Ascending aorta (tissue), 2 donors: ENCODE data around the gene ATF2. TPM values are rescaled to one million over a fixed set of nuclear protein-coding genes. Genes with fewer than 3 reads are reported as not detected.

Experiments used
- DNase-seq, 2 donors: peaks; one replicate each; pipeline ENCODE4 v3.0.0-alpha.2; 2019; ENCODE audit warnings: low spot score in 2 of 2
- H3K27ac ChIP-seq, 2 donors: fragments of 200-600 bp; sonication (generic); one replicate each; pipeline ENCODE4 v1.5.1; 2016 to 2017; ENCODE audit warnings: mild to moderate bottlenecking in 1 of 2
- H3K27me3 ChIP-seq: fragments of 200-600 bp; sonication (generic); one replicate; pipeline ENCODE4 v1.5.1; 2017
- H3K36me3 ChIP-seq, 2 donors: fragments of 200-600 bp; sonication (generic); one replicate each; pipeline ENCODE4 v1.5.1; 2016
- H3K4me1 ChIP-seq, 2 donors: fragments of 200-600 bp; sonication (generic); one replicate each; pipeline ENCODE4 v1.5.1; 2016 to 2017; ENCODE audit warnings: mild to moderate bottlenecking in 1 of 2
- H3K4me3 ChIP-seq, 2 donors: fragments of 200-600 bp; sonication (generic); one replicate each; pipeline ENCODE4 v1.5.1; 2016 to 2017; ENCODE audit warnings: mild to moderate bottlenecking in 1 of 2
- H3K9me3 ChIP-seq, 2 donors: fragments of 200-600 bp; sonication (generic); one replicate each; pipeline ENCODE4 v1.5.1; 2016
- intact Hi-C: fragments of 100-400 bp; cut with DNase I; formaldehyde crosslinking; loops from one replicate; pipeline ENCODE4 v1.15.1; 2023
- total RNA-seq: library from RNA; depleted of rRNA; stranded (reverse); fragments of >200 nt; gene quantifications from one replicate; pipeline ENCODE4 v1.1.0, GENCODE V29; 2016
- TF ChIP-seq, protein P1 (sequence below), 3 experiments: fragments of 200-600 bp in 2 of 3; fragments of 450-650 bp in 1 of 3; sonication (generic) in 2 of 3; IDR thresholded peaks; one replicate each; pipeline ENCODE4 v1.5.1; 2016 to 2019; ENCODE audit warnings: antibody characterized with exemption in 3 of 3, mild to moderate bottlenecking in 1 of 3, moderate library complexity in 1 of 3

The ATF2 gene
- total RNA-seq, 1 donor from 2014 or later = 84.8 TPM

DNA sequence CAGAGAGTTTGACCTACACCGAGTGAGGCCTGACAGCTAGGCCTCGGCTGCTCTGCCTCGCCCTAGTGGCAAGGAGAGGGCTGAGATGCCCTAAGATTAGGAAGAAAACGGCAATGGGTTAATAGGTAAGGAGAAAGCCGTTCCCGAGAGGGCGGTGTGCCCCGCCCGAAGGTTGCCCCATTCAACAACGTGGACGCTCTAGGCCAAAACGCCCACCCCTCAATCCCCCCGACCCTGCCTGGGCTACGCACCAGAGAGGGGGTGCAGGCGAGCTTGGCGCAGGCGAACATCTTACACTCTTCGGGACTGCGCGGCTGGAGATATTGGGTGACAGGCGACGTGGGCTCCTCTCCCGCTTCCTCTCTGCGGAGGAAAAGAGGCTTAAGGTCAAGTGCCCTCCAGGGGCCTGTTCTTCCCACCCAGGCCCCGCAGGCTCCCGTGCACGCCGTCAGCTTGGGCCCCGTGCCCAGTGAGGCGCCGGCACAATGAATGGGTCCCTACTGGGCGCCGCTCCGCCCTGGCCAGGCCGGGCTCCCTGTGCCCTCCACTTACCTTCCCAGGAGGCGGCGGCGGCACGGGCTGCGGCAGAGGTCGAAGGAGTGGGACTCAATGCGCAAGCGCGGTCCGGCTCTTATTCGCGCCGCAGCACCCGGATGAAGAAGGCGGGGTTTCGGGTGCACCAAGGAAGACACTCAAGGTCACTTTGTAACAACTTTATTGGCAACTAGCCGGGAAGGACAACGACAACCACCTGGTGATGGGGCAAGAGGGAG is 13.3 kb upstream of the ATF2 start, which contains the start of gene ATP5MC3:
ATP5MC3 (minus strand) TSS at position 607 of the 773 bp plus-strand sequence; CDS start at position 290, 317 bp downstream.
- Histone ChIP-seq H3K4me1 (peaks cover 0 to 8% of the 10 kb centered on the region in 2 donors), H3K27me3 (no peaks in the 10 kb centered on the region), H3K36me3 (peaks cover 19 to 29% of the 10 kb centered on the region in 2 donors), H3K4me3 (peak within 1 kb of the TSS; percentile 86 to 89), H3K27ac (peak within 1 kb of the TSS; percentile 78 to 84), H3K9me3 (no peaks in the 10 kb centered on the region)
- peak; percentile 76 to 95 for DNase-seq
- TF ChIP-seq, protein P1, sequence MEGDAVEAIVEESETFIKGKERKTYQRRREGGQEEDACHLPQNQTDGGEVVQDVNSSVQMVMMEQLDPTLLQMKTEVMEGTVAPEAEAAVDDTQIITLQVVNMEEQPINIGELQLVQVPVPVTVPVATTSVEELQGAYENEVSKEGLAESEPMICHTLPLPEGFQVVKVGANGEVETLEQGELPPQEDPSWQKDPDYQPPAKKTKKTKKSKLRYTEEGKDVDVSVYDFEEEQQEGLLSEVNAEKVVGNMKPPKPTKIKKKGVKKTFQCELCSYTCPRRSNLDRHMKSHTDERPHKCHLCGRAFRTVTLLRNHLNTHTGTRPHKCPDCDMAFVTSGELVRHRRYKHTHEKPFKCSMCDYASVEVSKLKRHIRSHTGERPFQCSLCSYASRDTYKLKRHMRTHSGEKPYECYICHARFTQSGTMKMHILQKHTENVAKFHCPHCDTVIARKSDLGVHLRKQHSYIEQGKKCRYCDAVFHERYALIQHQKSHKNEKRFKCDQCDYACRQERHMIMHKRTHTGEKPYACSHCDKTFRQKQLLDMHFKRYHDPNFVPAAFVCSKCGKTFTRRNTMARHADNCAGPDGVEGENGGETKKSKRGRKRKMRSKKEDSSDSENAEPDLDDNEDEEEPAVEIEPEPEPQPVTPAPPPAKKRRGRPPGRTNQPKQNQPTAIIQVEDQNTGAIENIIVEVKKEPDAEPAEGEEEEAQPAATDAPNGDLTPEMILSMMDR (IDR thresholded peaks at IDR 0.05) = peak in 1 of 3 experiments; percentile 13
- intact Hi-C loops = loop anchor here (1.0 to 10.0 kb wide), 2 partner anchors 13 to 924 kb away; partner anchors contain the start of genes ATF2 and HOXD11

- Histone ChIP-seq H3K27me3 (no peaks in the 10 kb centered on the region), H3K4me3 (peak overlapping the region; percentile 86 to 89), H3K9me3 (no peaks in the 10 kb centered on the region), H3K27ac (peak overlapping the region; percentile 78 to 84), H3K4me1 (peaks cover 0 to 8% of the 10 kb centered on the region in 2 donors), H3K36me3 (peaks cover 22 to 31% of the 10 kb centered on the region in 2 donors)
- TF ChIP-seq, protein P1 (IDR thresholded peaks at IDR 0.05) = no peak
- intact Hi-C loops = loop anchor here (1.0 to 10.0 kb wide), 2 partner anchors 12 to 924 kb away; partner anchors contain the start of genes ATF2 and HOXD11
- no peak for DNase-seq
Measured at GRCh38 chr2:175180701-175181103, 12.7 kb upstream of the ATF2 start.

GRCh38 chr2:175176624-175177023 is 8.6 kb upstream of the ATF2 start:
- Histone ChIP-seq H3K36me3 (peaks cover 25 to 36% of the 10 kb centered on the region in 2 donors), H3K4me1 (peaks cover 0 to 4% of the 10 kb centered on the region in 2 donors), H3K27ac (no peak overlapping the region), H3K9me3 (no peaks in the 10 kb centered on the region), H3K27me3 (no peaks in the 10 kb centered on the region), H3K4me3 (no peak overlapping the region)
- TF ChIP-seq, protein P1 (IDR thresholded peaks at IDR 0.05) = no peak
- intact Hi-C loops = no loop called here
- DNase-seq = no peak

- no peak for DNase-seq
Measured at GRCh38 chr2:175175896-175176295, 7.9 kb upstream of the ATF2 start.

DNA sequence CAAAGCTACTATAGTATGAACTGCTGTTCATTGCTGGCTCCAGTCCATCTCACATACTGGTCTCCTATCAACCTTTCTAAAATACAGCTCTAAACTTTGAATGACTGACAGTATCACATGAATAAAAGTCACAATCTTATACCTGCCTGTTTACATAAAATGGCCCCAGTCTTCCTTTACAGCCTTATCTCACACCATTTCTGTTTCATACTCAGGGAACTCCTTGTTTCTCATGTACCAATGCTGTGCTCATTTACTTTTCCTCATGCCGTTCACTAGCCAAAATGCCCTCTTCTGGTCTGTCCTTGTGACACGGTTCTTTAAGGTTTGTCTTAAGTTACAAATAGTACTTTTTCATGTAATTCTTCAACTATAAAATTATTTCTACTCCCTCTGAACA is 7.3 kb upstream of the ATF2 start:
- Histone ChIP-seq H3K27ac (no peak overlapping the region), H3K4me3 (no peak overlapping the region), H3K4me1 (peaks cover 0 to 2% of the 10 kb centered on the region in 2 donors), H3K36me3 (peaks cover 25 to 36% of the 10 kb centered on the region in 2 donors), H3K9me3 (no peaks in the 10 kb centered on the region), H3K27me3 (no peaks in the 10 kb centered on the region)
- DNase-seq = no peak
- intact Hi-C loops = no loop called here
- TF ChIP-seq, protein P1 (IDR thresholded peaks at IDR 0.05) = no peak

More at GRCh38 chr2:175175896-175176295, 7.9 kb upstream of the ATF2 start:
- Histone ChIP-seq H3K27ac (no peak overlapping the region), H3K9me3 (no peaks in the 10 kb centered on the region), H3K4me3 (no peak overlapping the region), H3K4me1 (peaks cover 0 to 4% of the 10 kb centered on the region in 2 donors), H3K27me3 (no peaks in the 10 kb centered on the region), H3K36me3 (peaks cover 25 to 36% of the 10 kb centered on the region in 2 donors)
- TF ChIP-seq, protein P1 (IDR thresholded peaks at IDR 0.05) = no peak
- intact Hi-C loops = no loop called here
